ENCODE data around the gene CLASP1.

CLASP1 gene

DNA sequence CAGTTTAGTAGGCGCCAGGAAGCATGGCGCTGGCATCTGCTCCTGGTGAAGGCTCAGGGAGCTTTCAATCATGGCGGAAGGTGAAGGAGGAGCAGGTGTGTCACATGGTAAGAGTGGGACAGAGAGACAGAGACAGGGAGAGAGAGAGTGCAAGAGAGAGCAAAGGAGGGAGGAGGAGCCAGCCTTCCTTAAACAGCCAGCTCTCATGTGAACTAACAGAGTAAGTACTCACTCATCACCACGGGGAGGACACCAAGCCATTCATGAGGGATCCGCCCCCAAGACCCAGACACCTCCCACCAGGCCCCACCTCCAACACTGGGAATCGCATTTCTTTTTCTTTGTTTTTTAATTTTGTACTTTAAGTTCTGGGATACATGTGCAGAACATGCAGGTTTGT is 40.8 kb upstream of the CLASP1 start:
- peak; percentile 8 for DNase-seq (ENCODE audit: low read depth)
- H3K4me3 ChIP-seq (ENCODE audit: control insufficient read depth, low read depth, low read length), result no peak overlapping the region
- TF ChIP-seq CTCF (conservative IDR thresholded peaks at IDR 0.05; ENCODE audit: control insufficient read depth, insufficient read depth, low read depth, low read length), result no peak

- no peak overlapping the region for H3K4me3 ChIP-seq (ENCODE audit: control insufficient read depth, low read depth, low read length)
- peak; percentile 52 for TF ChIP-seq CTCF (conservative IDR thresholded peaks at IDR 0.05; ENCODE audit: control insufficient read depth, insufficient read depth, low read depth, low read length)
- peak; percentile 73 for DNase-seq (ENCODE audit: low read depth)
Measured at GRCh38 chr2:121689356-121689755, 40.1 kb upstream of the CLASP1 start.

- TF ChIP-seq CTCF (conservative IDR thresholded peaks at IDR 0.05; ENCODE audit: control insufficient read depth, insufficient read depth, low read depth, low read length), result no peak
- DNase-seq (ENCODE audit: low read depth), result no peak
- no peak overlapping the region for H3K4me3 ChIP-seq (ENCODE audit: control insufficient read depth, low read depth, low read length)
Measured at GRCh38 chr2:121688820-121689219, 39.6 kb upstream of the CLASP1 start.

GRCh38 chr2:121686902-121687301 is 37.6 kb upstream of the CLASP1 start:
- no peak overlapping the region for H3K4me3 ChIP-seq (ENCODE audit: control insufficient read depth, low read depth, low read length)
- no peak for DNase-seq (ENCODE audit: low read depth)
- no peak for TF ChIP-seq CTCF (conservative IDR thresholded peaks at IDR 0.05; ENCODE audit: control insufficient read depth, insufficient read depth, low read depth, low read length)

DNA sequence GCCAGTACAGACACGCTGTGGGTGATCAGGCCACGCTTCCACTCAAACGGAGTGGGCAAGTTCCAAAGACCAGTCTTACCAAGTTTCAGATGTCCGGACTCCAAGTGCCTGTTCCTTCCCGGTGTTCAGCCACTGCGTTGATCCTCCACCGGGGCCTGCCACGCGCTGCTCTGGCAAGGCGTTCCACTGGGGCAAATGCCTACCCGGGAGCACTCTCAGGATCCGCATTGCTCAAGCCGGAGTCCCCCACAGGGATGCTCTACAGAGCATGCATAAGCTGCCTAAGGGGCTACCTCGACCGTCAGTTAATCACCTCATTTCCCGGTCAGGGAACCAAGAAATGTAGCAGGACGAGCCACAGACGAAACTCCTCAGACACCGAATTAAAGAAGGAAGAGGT is 37.0 kb upstream of the CLASP1 start:
- H3K4me3 ChIP-seq (ENCODE audit: control insufficient read depth, low read depth, low read length), result no peak overlapping the region
- no peak for TF ChIP-seq CTCF (conservative IDR thresholded peaks at IDR 0.05; ENCODE audit: control insufficient read depth, insufficient read depth, low read depth, low read length)
- DNase-seq (ENCODE audit: low read depth), result no peak

- DNase-seq (ENCODE audit: low read depth), result no peak
- H3K4me3 ChIP-seq (ENCODE audit: control insufficient read depth, low read depth, low read length), result no peak overlapping the region
Measured at GRCh38 chr2:121682396-121683298, 33.4 kb upstream of the CLASP1 start.

More at GRCh38 chr2:121682396-121683298, 33.4 kb upstream of the CLASP1 start:
- no peak for TF ChIP-seq CTCF (conservative IDR thresholded peaks at IDR 0.05; ENCODE audit: control insufficient read depth, insufficient read depth, low read depth, low read length)

Data from fibroblast of mammary gland (primary cell).